Activated naive CD4-positive, alpha-beta T cell treated with anti-CD3 and anti-CD28 coated beads, Interleukin-2, amount 10 ng/mL, durations not matched to agents 7 days and 5 days (primary cell): ENCODE results near the gene SLC16A12.

Experiments used
- CTCF ChIA-PET: fragments of 350-600 bp; sonication (Branson Sonifier 250); formaldehyde crosslinking; loops from one replicate; lab custom pipeline; 2021; ENCODE audit warnings: antibody characterized with exemption; lab: Charles Lee
- DNase-seq: peaks from one replicate; pipeline ENCODE4 v3.0.0-alpha.2; 2020
- H3K27ac Mint-ChIP-seq: one replicate; pipeline ENCODE4 v1.8.0; 2021; ENCODE audit warnings: mild to moderate bottlenecking, moderate library complexity, mixed read lengths
- H3K27me3 Mint-ChIP-seq: one replicate; pipeline ENCODE4 v1.8.0; 2021; ENCODE audit warnings: mild to moderate bottlenecking, mixed read lengths
- H3K36me3 Mint-ChIP-seq: one replicate; pipeline ENCODE4 v1.8.0; 2021; ENCODE audit warnings: mixed read lengths
- H3K4me1 Mint-ChIP-seq: one replicate; pipeline ENCODE4 v1.8.0; 2021; ENCODE audit warnings: mixed read lengths
- H3K4me3 Mint-ChIP-seq: one replicate; pipeline ENCODE4 v1.8.0; 2021; ENCODE audit warnings: mild to moderate bottlenecking, moderate library complexity, mixed read lengths
- H3K9me3 Mint-ChIP-seq: one replicate; pipeline ENCODE4 v1.8.0; 2021; ENCODE audit warnings: mixed read lengths

SLC16A12 gene

GRCh38 chr10:89515031-89515841, 20.2 kb downstream of the SLC16A12 start:
- CTCF ChIA-PET, result interaction anchor here (0.6 kb wide), 1 partner anchor 257 kb away, joined by 3 read pairs; no protein-coding TSS in a partner anchor
- Mint-ChIP-seq H3K4me1 (no peaks in the 10 kb centered on the region), H3K27ac (no peak overlapping the region), H3K27me3 (peaks cover 4% of the 10 kb centered on the region), H3K4me3 (no peak overlapping the region), H3K9me3 (no peaks in the 10 kb centered on the region), H3K36me3 (no peaks in the 10 kb centered on the region)
- DNase-seq, result no peak

- Mint-ChIP-seq H3K4me1 (no peaks in the 10 kb centered on the region), H3K27me3 (peaks cover 2% of the 10 kb centered on the region), H3K9me3 (peaks cover 2% of the 10 kb centered on the region), H3K27ac (no peak overlapping the region), H3K36me3 (no peaks in the 10 kb centered on the region), H3K4me3 (no peak overlapping the region)
- no peak for DNase-seq
- CTCF ChIA-PET, result no interaction called here
Observed at GRCh38 chr10:89513206-89513605, 22.2 kb downstream of the SLC16A12 start.

- Mint-ChIP-seq H3K4me1 (peaks cover 6% of the 10 kb centered on the region), H3K36me3 (no peaks in the 10 kb centered on the region), H3K27ac (no peak overlapping the region), H3K27me3 (peaks cover 3% of the 10 kb centered on the region), H3K9me3 (peaks cover 2% of the 10 kb centered on the region), H3K4me3 (no peak overlapping the region)
- no peak for DNase-seq
- CTCF ChIA-PET, result no interaction called here
Observed at GRCh38 chr10:89505640-89506275, 29.6 kb downstream of the SLC16A12 start.

- H3K27me3 Mint-ChIP-seq, result peaks cover 3% of the 10 kb centered on the region
- H3K9me3 Mint-ChIP-seq, result peaks cover 2% of the 10 kb centered on the region
- peaks cover 6% of the 10 kb centered on the region for H3K4me1 Mint-ChIP-seq
- no peaks in the 10 kb centered on the region for H3K36me3 Mint-ChIP-seq
- CTCF ChIA-PET, result no interaction called here
- no peak overlapping the region for H3K4me3 Mint-ChIP-seq
- no peak overlapping the region for H3K27ac Mint-ChIP-seq
- DNase-seq, result no peak
Observed at GRCh38 chr10:89504691-89505090, 30.7 kb downstream of the SLC16A12 start.

GRCh38 chr10:89503652-89504370, 31.6 kb downstream of the SLC16A12 start:
- no peaks in the 10 kb centered on the region for H3K36me3 Mint-ChIP-seq
- H3K4me1 Mint-ChIP-seq, result peaks cover 6% of the 10 kb centered on the region
- no peak overlapping the region for H3K4me3 Mint-ChIP-seq
- peak overlapping the region; percentile 8 for H3K27ac Mint-ChIP-seq
- H3K27me3 Mint-ChIP-seq, result peaks cover 3% of the 10 kb centered on the region
- CTCF ChIA-PET, result no interaction called here
- DNase-seq, result no peak
- no peaks in the 10 kb centered on the region for H3K9me3 Mint-ChIP-seq

GRCh38 chr10:89503151-89503550, 32.2 kb downstream of the SLC16A12 start:
- H3K27ac Mint-ChIP-seq, result no peak overlapping the region
- no peaks in the 10 kb centered on the region for H3K36me3 Mint-ChIP-seq
- DNase-seq, result no peak
- CTCF ChIA-PET, result no interaction called here
- no peak overlapping the region for H3K4me3 Mint-ChIP-seq
- H3K4me1 Mint-ChIP-seq, result peaks cover 6% of the 10 kb centered on the region
- no peaks in the 10 kb centered on the region for H3K9me3 Mint-ChIP-seq
- H3K27me3 Mint-ChIP-seq, result peaks cover 3% of the 10 kb centered on the region

GRCh38 chr10:89502549-89502948, 32.8 kb downstream of the SLC16A12 start:
- no peak for DNase-seq

GRCh38 chr10:89494575-89494974, 40.8 kb downstream of the SLC16A12 start:
- CTCF ChIA-PET, result no interaction called here
- no peaks in the 10 kb centered on the region for H3K9me3 Mint-ChIP-seq

More at GRCh38 chr10:89502549-89502948, 32.8 kb downstream of the SLC16A12 start:
- Mint-ChIP-seq H3K36me3 (no peaks in the 10 kb centered on the region), H3K27me3 (peaks cover 3% of the 10 kb centered on the region), H3K27ac (no peak overlapping the region), H3K4me3 (no peak overlapping the region), H3K4me1 (peaks cover 6% of the 10 kb centered on the region), H3K9me3 (no peaks in the 10 kb centered on the region)
- CTCF ChIA-PET, result no interaction called here

GRCh38 chr10:89494068-89494467, 41.3 kb downstream of the SLC16A12 start:
- H3K36me3 Mint-ChIP-seq, result no peaks in the 10 kb centered on the region
- peaks cover 12% of the 10 kb centered on the region for H3K27me3 Mint-ChIP-seq
- no peaks in the 10 kb centered on the region for H3K4me1 Mint-ChIP-seq
- no peaks in the 10 kb centered on the region for H3K9me3 Mint-ChIP-seq
- CTCF ChIA-PET, result no interaction called here
- H3K4me3 Mint-ChIP-seq, result no peak overlapping the region
- no peak for DNase-seq
- no peak overlapping the region for H3K27ac Mint-ChIP-seq

More at GRCh38 chr10:89494575-89494974, 40.8 kb downstream of the SLC16A12 start:
- H3K4me3 Mint-ChIP-seq, result no peak overlapping the region
- DNase-seq, result no peak
- peaks cover 12% of the 10 kb centered on the region for H3K27me3 Mint-ChIP-seq
- H3K4me1 Mint-ChIP-seq, result no peaks in the 10 kb centered on the region
- H3K36me3 Mint-ChIP-seq, result no peaks in the 10 kb centered on the region
- no peak overlapping the region for H3K27ac Mint-ChIP-seq

GRCh38 chr10:89491932-89492331, 43.5 kb downstream of the SLC16A12 start:
- no peak for DNase-seq
- Mint-ChIP-seq H3K27me3 (peaks cover 12% of the 10 kb centered on the region), H3K9me3 (no peaks in the 10 kb centered on the region), H3K36me3 (no peaks in the 10 kb centered on the region), H3K27ac (no peak overlapping the region), H3K4me1 (no peaks in the 10 kb centered on the region), H3K4me3 (no peak overlapping the region)
- CTCF ChIA-PET, result no interaction called here

- no peak for DNase-seq
- no peak overlapping the region for H3K4me3 Mint-ChIP-seq
- H3K36me3 Mint-ChIP-seq, result no peaks in the 10 kb centered on the region
- H3K27ac Mint-ChIP-seq, result no peak overlapping the region
- H3K4me1 Mint-ChIP-seq, result no peaks in the 10 kb centered on the region
- H3K27me3 Mint-ChIP-seq, result peaks cover 19% of the 10 kb centered on the region
- CTCF ChIA-PET, result no interaction called here
- H3K9me3 Mint-ChIP-seq, result no peaks in the 10 kb centered on the region
Observed at GRCh38 chr10:89490596-89491335, 44.6 kb downstream of the SLC16A12 start.

- Mint-ChIP-seq H3K27ac (no peak overlapping the region), H3K36me3 (no peaks in the 10 kb centered on the region), H3K27me3 (peaks cover 7% of the 10 kb centered on the region), H3K9me3 (no peaks in the 10 kb centered on the region), H3K4me1 (no peaks in the 10 kb centered on the region), H3K4me3 (no peak overlapping the region)
- CTCF ChIA-PET, result interaction anchor here (1.3 kb wide), 1 partner anchor 76 kb away, joined by 5 read pairs; no protein-coding TSS in a partner anchor
- DNase-seq, result no peak
Observed at GRCh38 chr10:89482256-89482655, 53.1 kb downstream of the SLC16A12 start.

GRCh38 chr10:89481662-89482061, 53.7 kb downstream of the SLC16A12 start:
- Mint-ChIP-seq H3K4me1 (no peaks in the 10 kb centered on the region), H3K4me3 (no peak overlapping the region), H3K9me3 (no peaks in the 10 kb centered on the region), H3K27ac (no peak overlapping the region), H3K36me3 (no peaks in the 10 kb centered on the region), H3K27me3 (peaks cover 5% of the 10 kb centered on the region)
- CTCF ChIA-PET, result interaction anchor here (1.3 kb wide), 1 partner anchor 76 kb away, joined by 5 read pairs; no protein-coding TSS in a partner anchor
- no peak for DNase-seq
